Gastrocnemius medialis (tissue), 4 donors: Measurements from ENCODE around the gene FGD4. TPM values are rescaled to one million over a fixed set of nuclear protein-coding genes. Genes with fewer than 3 reads are reported as not detected.

ENCODE experiments used
- ATAC-seq, 2 donors: fragments of 150-250 bp; one replicate each; pipeline ENCODE4 v1.9.1; 2016
- DNase-seq, 2 donors: peaks; one replicate each; pipeline ENCODE4 v3.0.0-alpha.2; 2019
- H3K27ac ChIP-seq, 4 donors: fragments of 200-600 bp; sonication (generic); 1 replicate in 1 of 4; 2 replicates in 3 of 4; pipeline ENCODE4 v1.5.1; 2016 to 2018; ENCODE audit warnings: mild to moderate bottlenecking in 2 of 4, moderate library complexity in 1 of 4
- H3K27me3 ChIP-seq, 3 donors: fragments of 200-600 bp; sonication (generic) in 2 of 3; 1 replicate in 1 of 3; 2 replicates in 2 of 3; pipeline versions ENCODE4 v1.5.1 to v1.6.0; 2016 to 2019; ENCODE audit warnings: mild to moderate bottlenecking in 1 of 3, moderate library complexity in 1 of 3
- H3K36me3 ChIP-seq, 2 donors: fragments of 200-600 bp; sonication (generic) in 1 of 2; one replicate each; pipeline ENCODE4 v1.5.1; 2017 to 2018
- H3K4me1 ChIP-seq, 2 donors: fragments of 200-600 bp; sonication (generic) in 1 of 2; one replicate each; pipeline ENCODE4 v1.5.1; 2016 to 2017; ENCODE audit warnings: mild to moderate bottlenecking in 2 of 2
- H3K4me3 ChIP-seq, 4 donors: fragments of 200-600 bp; sonication (generic) in 3 of 4; 1 replicate in 1 of 4; 2 replicates in 3 of 4; pipeline ENCODE4 v1.5.1; 2016 to 2019; ENCODE audit warnings: mild to moderate bottlenecking in 2 of 4
- H3K9me3 ChIP-seq, 3 donors: fragments of 200-600 bp; sonication (generic) in 2 of 3; 1 replicate in 1 of 3; 2 replicates in 2 of 3; pipeline ENCODE4 v1.5.1; 2016 to 2019
- CTCF ChIP-seq, 5 experiments: fragments of 450-650 bp in 3 of 5; fragments of 200-600 bp in 2 of 5; sonication (generic) in 2 of 5; IDR thresholded peaks in 4 of 5; conservative IDR thresholded peaks in 1 of 5; 1 replicate in 4 of 5; 2 replicates in 1 of 5; pipeline ENCODE4 v1.5.1; 2016 to 2019; ENCODE audit warnings: antibody characterized with exemption in 5 of 5, mild to moderate bottlenecking in 3 of 5, moderate library complexity in 3 of 5
- POLR2A ChIP-seq, 2 donors: fragments of 450-650 bp; IDR thresholded peaks; one replicate each; pipeline ENCODE4 v1.6.1; 2017; ENCODE audit warnings: antibody characterized with exemption in 2 of 2, mild to moderate bottlenecking in 2 of 2, moderate library complexity in 2 of 2
- in situ Hi-C, 4 donors: fragments of 200-750 bp; cut with MboI; loops; one replicate each; pipeline versions ENCODE4 v1.15.0 to v1.8.0; 2017; ENCODE audit warnings: low sequenced_read_pairs in 4 of 4
- intact Hi-C: fragments of 100-400 bp; cut with DNase I; formaldehyde crosslinking; loops from one replicate; pipeline ENCODE4 v1.15.1; 2023; ENCODE audit warnings: low total_unique reads
- total RNA-seq, 4 donors: library from RNA; depleted of rRNA; stranded (reverse); fragments of >200 nt; gene quantifications; one replicate each; pipeline versions ENCODE4 v1.1.0 to v1.2.3, GENCODE V29; 2016

Gene FGD4
- total RNA-seq, 4 donors from 2014 or later = 18.8 to 60.3 (median 40.8) TPM

GRCh38 chr12:32589165-32589865, 190.0 kb downstream of the FGD4 start:
- Histone ChIP-seq H3K36me3 (peaks cover 0 to 4% of the 10 kb centered on the region in 2 donors), H3K9me3 (no peaks in the 10 kb centered on the region), H3K4me1 (peaks cover 0 to 4% of the 10 kb centered on the region in 2 donors), H3K27ac (no peak overlapping the region), H3K27me3 (no peaks in the 10 kb centered on the region), H3K4me3 (no peak overlapping the region)
- intact Hi-C loops (no loop called here), in situ Hi-C loops (no loop called here)
- TF ChIP-seq POLR2A (IDR thresholded peaks at IDR 0.05) (no peak), CTCF (IDR thresholded peaks at IDR 0.05 in 4 of 5, conservative IDR thresholded peaks at IDR 0.05 in 1 of 5) (no peak)
- DNase-seq (no peak), ATAC-seq (no peak)

GRCh38 chr12:32595251-32595650, 195.9 kb downstream of the FGD4 start:
- Histone ChIP-seq H3K9me3 (no peaks in the 10 kb centered on the region), H3K4me1 (peaks cover 0 to 4% of the 10 kb centered on the region in 2 donors), H3K4me3 (no peak overlapping the region), H3K27ac (no peak overlapping the region), H3K36me3 (peaks cover 0 to 11% of the 10 kb centered on the region in 2 donors), H3K27me3 (no peaks in the 10 kb centered on the region)
- no peak for TF ChIP-seq POLR2A (IDR thresholded peaks at IDR 0.05)
- no peak for TF ChIP-seq CTCF (IDR thresholded peaks at IDR 0.05 in 4 of 5, conservative IDR thresholded peaks at IDR 0.05 in 1 of 5)
- ATAC-seq (no peak), DNase-seq (no peak)
- intact Hi-C loops = no loop called here
- in situ Hi-C loops = no loop called here

- in situ Hi-C loops = no loop called here
- H3K36me3 ChIP-seq = peaks cover 0 to 16% of the 10 kb centered on the region in 2 donors
- TF ChIP-seq POLR2A (IDR thresholded peaks at IDR 0.05) = no peak
Observed at GRCh38 chr12:32596030-32596429, 196.7 kb downstream of the FGD4 start.

GRCh38 chr12:32598688-32599087, 199.3 kb downstream of the FGD4 start:
- H3K9me3 ChIP-seq = no peaks in the 10 kb centered on the region
- no peak overlapping the region for H3K4me3 ChIP-seq
- intact Hi-C loops (no loop called here), in situ Hi-C loops (no loop called here)
- peaks cover 0 to 37% of the 10 kb centered on the region in 2 donors for H3K36me3 ChIP-seq
- H3K4me1 ChIP-seq = no peaks in the 10 kb centered on the region
- no peak for TF ChIP-seq POLR2A (IDR thresholded peaks at IDR 0.05)
- TF ChIP-seq CTCF (IDR thresholded peaks at IDR 0.05 in 4 of 5, conservative IDR thresholded peaks at IDR 0.05 in 1 of 5) = no peak
- no peaks in the 10 kb centered on the region for H3K27me3 ChIP-seq
- DNase-seq = no peak
- no peak overlapping the region for H3K27ac ChIP-seq
- ATAC-seq = no peak

More at GRCh38 chr12:32596030-32596429, 196.7 kb downstream of the FGD4 start:
- H3K4me1 ChIP-seq = peaks cover 0 to 4% of the 10 kb centered on the region in 2 donors
- H3K4me3 ChIP-seq = no peak overlapping the region
- no peaks in the 10 kb centered on the region for H3K27me3 ChIP-seq
- ATAC-seq = no peak
- H3K9me3 ChIP-seq = no peaks in the 10 kb centered on the region
- H3K27ac ChIP-seq = no peak overlapping the region
- no peak for DNase-seq
- intact Hi-C loops = no loop called here

GRCh38 chr12:32600681-32601080, 201.3 kb downstream of the FGD4 start:
- H3K4me1 ChIP-seq = peaks cover 4 to 14% of the 10 kb centered on the region in 2 donors
- TF ChIP-seq POLR2A (IDR thresholded peaks at IDR 0.05) (no peak), CTCF (IDR thresholded peaks at IDR 0.05 in 4 of 5, conservative IDR thresholded peaks at IDR 0.05 in 1 of 5) (no peak)
- intact Hi-C loops (no loop called here), in situ Hi-C loops (no loop called here)
- peaks cover 0 to 37% of the 10 kb centered on the region in 2 donors for H3K36me3 ChIP-seq
- ATAC-seq = no peak
- H3K27ac ChIP-seq = no peak overlapping the region
- H3K27me3 ChIP-seq = no peaks in the 10 kb centered on the region
- H3K4me3 ChIP-seq = no peak overlapping the region
- DNase-seq = no peak
- no peaks in the 10 kb centered on the region for H3K9me3 ChIP-seq
